Measurements from ENCODE around the gene OSBP. TPM values are rescaled to one million over a fixed set of nuclear protein-coding genes. Genes with fewer than 3 reads are reported as not detected.
"Not testable (repeated sequence)": the region's sequence is repeated elsewhere in the genome, so short reads cannot be mapped to it uniquely, and the experiment has no call there.

OSBP gene
- total RNA-seq, 1 donor from 2014 or later, result 40.5 TPM

DNA sequence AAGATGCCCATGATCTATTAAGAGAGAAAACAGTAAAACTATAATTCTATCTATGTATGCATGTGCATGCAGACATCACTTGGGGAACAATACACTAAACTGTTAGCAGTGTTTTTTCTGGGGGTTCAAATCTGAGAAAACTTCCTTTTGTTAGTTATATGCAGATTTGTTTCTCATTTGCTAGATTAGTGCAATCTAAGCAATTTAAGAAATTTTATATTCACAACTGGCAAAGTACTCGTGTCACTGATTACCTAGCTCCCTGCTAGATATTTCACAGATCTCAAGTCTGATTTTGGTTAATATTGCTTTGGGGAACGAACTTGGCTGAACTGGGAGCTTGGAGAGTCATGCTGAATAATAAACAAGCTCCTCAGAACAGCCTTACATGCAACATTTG is 14.9 kb upstream of the OSBP start:
- TF ChIP-seq POLR2AphosphoS5 (IDR thresholded peaks at IDR 0.05; ENCODE audit: insufficient read depth in 1 of 2, low read depth in 1 of 2) (no peak), CTCF (IDR thresholded peaks at IDR 0.05) (no peak), POLR2A (IDR thresholded peaks at IDR 0.05) (no peak)
- Histone ChIP-seq H3K4me1 (no peaks in the 10 kb centered on the region), H3K4me3 (no peak overlapping the region), H3K27ac (no peak overlapping the region), H3K27me3 (no peaks in the 10 kb centered on the region), H3K9me3 (no peaks in the 10 kb centered on the region), H3K36me3 (peaks cover 0 to 8% of the 10 kb centered on the region in 2 donors)
- no peak for DNase-seq (ENCODE audit: extremely low spot score in 2 of 2)
- intact Hi-C loops (cut with DNase I), result no loop called here

GRCh38 chr11:59629996-59630395 is 14.4 kb upstream of the OSBP start:
- intact Hi-C loops (cut with DNase I), result no loop called here
- Histone ChIP-seq H3K27ac (no peak overlapping the region), H3K9me3 (no peaks in the 10 kb centered on the region), H3K4me1 (no peaks in the 10 kb centered on the region), H3K4me3 (no peak overlapping the region), H3K27me3 (no peaks in the 10 kb centered on the region), H3K36me3 (peaks cover 0 to 3% of the 10 kb centered on the region in 2 donors)
- TF ChIP-seq CTCF (IDR thresholded peaks at IDR 0.05) (no peak), POLR2A (IDR thresholded peaks at IDR 0.05) (no peak), POLR2AphosphoS5 (IDR thresholded peaks at IDR 0.05; ENCODE audit: insufficient read depth in 1 of 2, low read depth in 1 of 2) (no peak)
- DNase-seq (ENCODE audit: extremely low spot score in 2 of 2), result no peak

DNA sequence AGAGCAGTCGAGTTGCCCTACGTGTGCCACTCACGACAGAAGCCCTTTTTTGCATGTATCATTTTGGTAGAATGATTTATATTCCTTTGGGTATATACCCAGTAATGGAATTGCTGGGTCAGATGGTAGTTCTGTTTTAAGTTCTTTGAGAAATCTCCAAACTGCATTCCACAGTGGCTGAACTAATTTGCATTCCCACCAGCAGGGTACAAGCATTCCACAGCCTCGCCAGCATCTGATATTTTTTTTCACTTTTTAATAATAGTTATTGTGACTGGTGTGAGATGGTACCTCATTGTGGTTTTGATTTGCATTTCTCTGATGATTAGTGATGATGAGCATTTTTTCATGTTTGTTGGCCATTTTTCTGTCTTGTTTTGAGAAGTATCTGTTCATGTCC is 11.4 kb upstream of the OSBP start:
- H3K4me3 ChIP-seq; DNase-seq (ENCODE audit: extremely low spot score in 2 of 2); H3K36me3 ChIP-seq; intact Hi-C loops (cut with DNase I); H3K9me3 ChIP-seq; H3K4me1 ChIP-seq; H3K27ac ChIP-seq; H3K27me3 ChIP-seq: not testable (repeated sequence)

- H3K27me3 ChIP-seq, result no peaks in the 10 kb centered on the region
- no peak for TF ChIP-seq POLR2AphosphoS5 (IDR thresholded peaks at IDR 0.05; ENCODE audit: insufficient read depth in 1 of 2, low read depth in 1 of 2)
- TF ChIP-seq POLR2A (IDR thresholded peaks at IDR 0.05), result no peak
- no peak for TF ChIP-seq CTCF (IDR thresholded peaks at IDR 0.05)
- no peak for DNase-seq (ENCODE audit: extremely low spot score in 2 of 2)
- no peaks in the 10 kb centered on the region for H3K9me3 ChIP-seq
- H3K36me3 ChIP-seq, result no peaks in the 10 kb centered on the region
- no peak overlapping the region for H3K27ac ChIP-seq
- no peak overlapping the region for H3K4me3 ChIP-seq
- H3K4me1 ChIP-seq, result no peaks in the 10 kb centered on the region
- intact Hi-C loops (cut with DNase I), result no loop called here
These were observed 10.1 kb upstream of the OSBP start for GRCh38 chr11:59625703-59626102.

DNA sequence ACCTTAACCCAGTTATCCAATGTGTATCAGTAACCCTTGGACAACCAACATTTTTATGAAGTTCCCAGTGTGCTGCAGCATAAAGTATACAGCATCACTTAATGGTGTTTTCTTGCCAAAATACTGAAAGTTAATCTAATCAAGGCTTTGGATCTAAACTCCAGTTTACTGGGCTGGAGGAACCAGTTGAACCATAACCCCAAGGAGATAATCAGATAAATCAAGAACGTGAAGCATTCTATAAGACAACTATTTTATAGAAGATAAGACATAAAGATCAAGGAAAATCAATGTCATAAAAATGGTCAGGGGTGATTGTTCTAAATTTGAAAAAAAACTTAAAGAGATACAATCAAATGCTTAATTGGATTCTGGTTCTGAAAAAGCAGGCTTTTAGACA is 2.3 kb upstream of the OSBP start:
- no peaks in the 10 kb centered on the region for H3K36me3 ChIP-seq
- H3K4me3 ChIP-seq, result no peak overlapping the region
- H3K4me1 ChIP-seq, result peaks cover 29% of the 10 kb centered on the region
- H3K27me3 ChIP-seq, result no peaks in the 10 kb centered on the region
- H3K27ac ChIP-seq, result no peak overlapping the region
- DNase-seq (ENCODE audit: extremely low spot score in 2 of 2), result no peak
- no peaks in the 10 kb centered on the region for H3K9me3 ChIP-seq
- intact Hi-C loops (cut with DNase I), result loop anchor here (10.0 kb wide), 1 partner anchor 53 kb away; no protein-coding TSS in a partner anchor
- TF ChIP-seq POLR2AphosphoS5 (IDR thresholded peaks at IDR 0.05; ENCODE audit: insufficient read depth in 1 of 2, low read depth in 1 of 2) (no peak), CTCF (IDR thresholded peaks at IDR 0.05) (no peak), POLR2A (IDR thresholded peaks at IDR 0.05) (no peak)
